Activated T-cell treated with anti-CD3 and anti-CD28 coated beads, Interleukin-2, amount 50 U/mL, for 24 hours (primary cell): ENCODE data around the gene BTBD6.

Source experiments
- DNase-seq: peaks from one replicate; pipeline ENCODE4 v3.0.0-alpha.2; 2020
- H3K27ac Mint-ChIP-seq: 2 replicates; pipeline ENCODE4 v1.8.0; 2020; ENCODE audit warnings: mild to moderate bottlenecking, mixed read lengths
- H3K27me3 Mint-ChIP-seq: 2 replicates; pipeline ENCODE4 v1.8.0; 2020; ENCODE audit warnings: mixed read lengths
- H3K36me3 Mint-ChIP-seq: 2 replicates; pipeline ENCODE4 v1.8.0; 2020; ENCODE audit warnings: low read depth, mixed read lengths
- H3K4me1 Mint-ChIP-seq: 2 replicates; pipeline ENCODE4 v1.8.0; 2020; ENCODE audit warnings: low read depth, mixed read lengths
- H3K4me3 Mint-ChIP-seq: 2 replicates; pipeline ENCODE4 v1.8.0; 2020; ENCODE audit warnings: mild to moderate bottlenecking, moderate library complexity, mixed read lengths
- H3K9me3 Mint-ChIP-seq: 2 replicates; pipeline ENCODE4 v1.8.0; 2020; ENCODE audit warnings: mixed read lengths

Gene BTBD6

DNA sequence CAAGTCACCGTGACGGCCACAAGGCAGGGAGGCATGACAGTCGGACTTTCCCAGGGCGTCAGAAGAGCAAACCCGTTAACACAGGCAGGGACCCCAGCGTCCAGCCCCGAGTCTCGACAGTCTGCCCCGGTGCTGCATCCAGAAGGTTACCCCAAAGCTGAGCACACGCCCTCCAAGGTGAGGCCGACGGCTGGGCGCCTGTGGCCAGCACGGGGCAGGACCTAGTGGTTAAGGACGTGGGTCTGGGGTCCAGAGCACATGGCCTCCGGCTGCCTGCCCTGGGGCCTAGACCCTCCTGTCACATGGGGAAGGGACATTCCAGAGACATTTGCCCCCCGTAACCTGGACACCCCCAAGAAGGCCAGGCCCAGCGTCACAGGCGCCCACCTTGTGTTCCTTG lies 29.7 kb upstream of the BTBD6 start:
- no peaks in the 10 kb centered on the region for H3K27me3 Mint-ChIP-seq
- no peak for DNase-seq
- peaks cover 68% of the 10 kb centered on the region for H3K36me3 Mint-ChIP-seq
- H3K9me3 Mint-ChIP-seq = no peaks in the 10 kb centered on the region
- no peaks in the 10 kb centered on the region for H3K4me1 Mint-ChIP-seq
- H3K4me3 Mint-ChIP-seq = no peak overlapping the region
- H3K27ac Mint-ChIP-seq = no peak overlapping the region

- Mint-ChIP-seq H3K36me3 (peaks cover 73% of the 10 kb centered on the region), H3K27ac (no peak overlapping the region), H3K4me3 (no peak overlapping the region), H3K27me3 (no peaks in the 10 kb centered on the region), H3K9me3 (no peaks in the 10 kb centered on the region), H3K4me1 (no peaks in the 10 kb centered on the region)
- DNase-seq = no peak
These were observed 29.2 kb upstream of the BTBD6 start for GRCh38 chr14:105219043-105219612.

- DNase-seq = no peak
- H3K4me3 Mint-ChIP-seq = no peak overlapping the region
- H3K4me1 Mint-ChIP-seq = no peaks in the 10 kb centered on the region
- H3K27me3 Mint-ChIP-seq = no peaks in the 10 kb centered on the region
- H3K9me3 Mint-ChIP-seq = no peaks in the 10 kb centered on the region
- H3K36me3 Mint-ChIP-seq = peaks cover 80% of the 10 kb centered on the region
- no peak overlapping the region for H3K27ac Mint-ChIP-seq
These were observed 28.6 kb upstream of the BTBD6 start for GRCh38 chr14:105219753-105220152.

GRCh38 chr14:105220699-105221597 lies 27.4 kb upstream of the BTBD6 start:
- Mint-ChIP-seq H3K9me3 (no peaks in the 10 kb centered on the region), H3K27ac (no peak overlapping the region), H3K4me1 (no peaks in the 10 kb centered on the region), H3K27me3 (no peaks in the 10 kb centered on the region), H3K36me3 (peaks cover 85% of the 10 kb centered on the region), H3K4me3 (no peak overlapping the region)
- no peak for DNase-seq

GRCh38 chr14:105221598-105222178 lies 26.6 kb upstream of the BTBD6 start:
- Mint-ChIP-seq H3K27ac (no peak overlapping the region), H3K27me3 (no peaks in the 10 kb centered on the region), H3K4me1 (no peaks in the 10 kb centered on the region), H3K36me3 (peaks cover 90% of the 10 kb centered on the region), H3K9me3 (no peaks in the 10 kb centered on the region), H3K4me3 (no peak overlapping the region)
- no peak for DNase-seq

GRCh38 chr14:105223260-105223659 lies 25.1 kb upstream of the BTBD6 start:
- Mint-ChIP-seq H3K4me1 (no peaks in the 10 kb centered on the region), H3K27ac (no peak overlapping the region), H3K9me3 (no peaks in the 10 kb centered on the region), H3K36me3 (peaks cover 83% of the 10 kb centered on the region), H3K4me3 (no peak overlapping the region), H3K27me3 (no peaks in the 10 kb centered on the region)
- DNase-seq = no peak

DNA sequence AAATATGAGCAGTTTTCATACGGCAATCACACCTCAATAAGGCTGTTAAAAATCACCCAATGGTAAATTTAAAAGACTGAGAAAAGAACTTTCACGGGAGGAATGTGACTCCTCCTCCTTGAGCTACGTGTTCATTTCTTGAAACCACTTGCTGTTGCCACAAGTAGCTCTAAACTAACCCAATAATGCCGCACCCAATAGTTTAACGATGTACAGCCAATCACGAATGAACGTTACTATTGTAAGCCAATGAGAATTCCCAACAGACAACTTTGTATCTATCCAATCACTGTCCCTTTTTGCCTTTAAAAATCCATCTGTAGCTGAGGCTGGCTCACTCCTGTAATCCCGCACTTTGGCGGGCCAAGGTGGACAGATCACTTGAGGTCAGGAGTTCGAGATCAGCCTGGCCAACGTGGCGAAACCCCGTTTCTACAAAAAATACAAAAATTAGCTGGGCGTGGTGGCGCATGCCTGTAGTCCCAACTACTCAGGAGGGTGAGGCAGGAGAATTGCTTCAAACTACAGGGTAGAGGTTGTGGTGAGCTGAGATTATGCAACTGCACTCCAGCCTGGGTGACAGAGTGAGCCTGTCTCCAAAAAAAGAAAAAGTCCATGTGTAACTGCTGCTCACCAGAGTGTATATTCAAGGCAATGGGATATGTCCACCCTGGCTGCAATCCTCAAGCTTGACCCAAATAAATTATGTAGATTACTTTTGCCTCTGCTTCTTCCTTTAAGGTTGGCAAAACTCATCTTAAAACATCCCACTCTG lies 24.4 kb upstream of the BTBD6 start:
- Mint-ChIP-seq H3K36me3 (peaks cover 77% of the 10 kb centered on the region), H3K27me3 (no peaks in the 10 kb centered on the region), H3K27ac (no peak overlapping the region), H3K4me3 (no peak overlapping the region), H3K9me3 (no peaks in the 10 kb centered on the region), H3K4me1 (no peaks in the 10 kb centered on the region)
- no peak for DNase-seq

GRCh38 chr14:105224845-105225570 lies 23.3 kb upstream of the BTBD6 start:
- no peaks in the 10 kb centered on the region for H3K9me3 Mint-ChIP-seq
- H3K27me3 Mint-ChIP-seq = no peaks in the 10 kb centered on the region
- H3K4me1 Mint-ChIP-seq = no peaks in the 10 kb centered on the region
- no peak for DNase-seq
- H3K36me3 Mint-ChIP-seq = peaks cover 72% of the 10 kb centered on the region
- no peak overlapping the region for H3K4me3 Mint-ChIP-seq
- H3K27ac Mint-ChIP-seq = no peak overlapping the region

- no peaks in the 10 kb centered on the region for H3K27me3 Mint-ChIP-seq
- H3K4me1 Mint-ChIP-seq = no peaks in the 10 kb centered on the region
- no peak overlapping the region for H3K27ac Mint-ChIP-seq
- no peak for DNase-seq
- no peak overlapping the region for H3K4me3 Mint-ChIP-seq
- peaks cover 60% of the 10 kb centered on the region for H3K36me3 Mint-ChIP-seq
- no peaks in the 10 kb centered on the region for H3K9me3 Mint-ChIP-seq
These were observed 22.1 kb upstream of the BTBD6 start for GRCh38 chr14:105226198-105226597.

DNA sequence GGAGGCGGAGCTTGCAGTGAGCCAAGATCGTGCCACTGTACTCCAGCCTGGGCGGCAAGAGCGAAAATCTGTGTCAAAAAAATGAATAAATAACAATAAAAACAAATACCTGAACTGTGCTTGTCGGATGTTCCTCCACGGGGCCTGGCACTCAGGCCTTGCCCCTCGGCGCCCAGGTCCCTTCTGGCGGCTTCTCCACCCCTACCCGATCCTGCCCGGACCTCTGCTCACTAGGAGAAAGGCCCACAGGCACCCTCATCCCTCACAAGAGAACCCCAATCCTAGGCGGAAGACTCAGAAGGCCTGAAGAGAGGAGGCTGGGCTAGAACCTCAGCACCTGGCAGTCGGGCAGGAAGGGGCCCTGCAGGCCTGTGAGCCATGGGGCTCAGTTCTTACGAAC lies 21.0 kb upstream of the BTBD6 start:
- Mint-ChIP-seq H3K27ac (no peak overlapping the region), H3K27me3 (no peaks in the 10 kb centered on the region), H3K9me3 (no peaks in the 10 kb centered on the region), H3K36me3 (peaks cover 50% of the 10 kb centered on the region), H3K4me1 (no peaks in the 10 kb centered on the region), H3K4me3 (no peak overlapping the region)
- DNase-seq = no peak

GRCh38 chr14:105228562-105228961 lies 19.8 kb upstream of the BTBD6 start:
- H3K36me3 Mint-ChIP-seq = peaks cover 42% of the 10 kb centered on the region
- H3K4me1 Mint-ChIP-seq = no peaks in the 10 kb centered on the region
- no peaks in the 10 kb centered on the region for H3K27me3 Mint-ChIP-seq
- no peak overlapping the region for H3K27ac Mint-ChIP-seq
- H3K4me3 Mint-ChIP-seq = no peak overlapping the region
- no peaks in the 10 kb centered on the region for H3K9me3 Mint-ChIP-seq
- no peak for DNase-seq

DNA sequence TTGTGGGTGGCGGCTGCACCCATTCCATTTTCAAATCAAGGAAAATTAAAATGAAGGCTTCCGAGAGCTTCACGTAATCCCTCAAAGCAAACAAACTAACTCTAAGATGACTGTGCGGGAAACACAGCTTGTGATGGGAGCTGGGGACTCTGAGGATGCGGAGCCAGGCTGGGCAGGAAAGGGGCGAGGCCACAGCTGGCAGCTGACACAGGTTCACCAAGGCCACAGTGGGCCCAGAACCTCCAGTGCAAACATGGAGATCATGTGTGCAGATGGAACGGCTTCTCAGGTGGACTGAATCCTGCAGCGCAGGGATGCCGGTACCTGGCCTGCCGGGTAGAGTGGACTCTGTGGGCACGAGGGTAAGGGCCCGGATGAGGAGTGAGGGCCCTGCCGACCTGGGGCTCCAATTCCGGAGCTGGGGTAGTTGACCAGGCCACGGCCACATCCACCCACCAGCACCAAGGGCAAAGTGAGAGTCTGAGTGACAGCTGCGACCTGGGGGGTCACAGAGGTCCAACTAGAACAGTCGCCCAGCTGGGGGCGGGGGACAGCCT lies 19.2 kb upstream of the BTBD6 start:
- Mint-ChIP-seq H3K27ac (no peak overlapping the region), H3K27me3 (no peaks in the 10 kb centered on the region), H3K36me3 (peaks cover 36% of the 10 kb centered on the region), H3K4me3 (no peak overlapping the region), H3K9me3 (no peaks in the 10 kb centered on the region), H3K4me1 (no peaks in the 10 kb centered on the region)
- DNase-seq = no peak

DNA sequence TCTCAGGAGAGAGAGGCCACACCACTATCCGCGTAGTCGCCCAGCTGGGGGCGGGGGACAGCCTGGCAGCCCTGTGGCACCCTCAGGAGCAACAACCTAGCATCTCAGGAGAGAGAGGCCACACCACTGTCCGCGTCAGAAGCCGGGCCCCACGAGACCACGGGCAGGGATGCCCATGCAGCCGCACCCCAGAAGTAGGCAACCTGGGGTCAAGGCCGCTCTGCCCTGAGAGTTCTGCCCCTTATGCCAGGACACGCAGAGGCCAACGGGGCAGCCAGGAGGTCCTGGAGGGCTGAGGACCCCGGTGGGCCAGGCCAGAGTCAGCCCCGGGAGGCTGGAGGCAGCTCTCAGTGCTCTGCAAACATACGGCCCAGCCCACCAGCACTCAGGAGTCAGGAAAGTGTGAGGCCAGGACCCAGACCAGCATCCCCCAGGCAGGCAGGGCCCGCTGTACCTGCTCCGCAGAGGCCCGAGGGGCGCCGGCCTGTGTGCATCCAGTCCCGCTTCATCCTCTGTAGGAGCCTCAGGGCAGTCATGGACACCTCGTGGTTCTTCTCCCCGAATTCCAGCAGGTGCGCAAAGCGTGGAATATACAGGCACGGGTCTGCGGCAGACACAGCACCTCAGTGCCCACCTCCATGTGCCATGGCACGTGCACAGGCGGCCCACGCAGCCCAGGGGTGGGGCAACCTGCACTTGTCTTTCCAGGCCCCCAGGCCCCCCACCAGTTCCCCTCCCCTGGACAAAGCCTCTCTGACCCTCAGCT lies 7.3 kb upstream of the BTBD6 start:
- H3K27me3 Mint-ChIP-seq = no peaks in the 10 kb centered on the region

More for the DNA sequence above, 7.3 kb upstream of the BTBD6 start:
- DNase-seq = no peak
- Mint-ChIP-seq H3K36me3 (peaks cover 25% of the 10 kb centered on the region), H3K27ac (no peak overlapping the region), H3K9me3 (no peaks in the 10 kb centered on the region), H3K4me1 (peaks cover 13% of the 10 kb centered on the region), H3K4me3 (no peak overlapping the region)
